NCI-H526 treated with DMSO at 0.1 percent for 48 hours (cell line): ENCODE measurements around the gene SYCP2L.

Experiments used
- DNase-seq: peaks from one replicate; lab custom pipeline; 2025; lab: John Stamatoyannopoulos, UW

SYCP2L gene

GRCh38 chr6:11008821-11009220, 122.0 kb downstream of the SYCP2L start:
- DNase-seq: no peak

GRCh38 chr6:11009353-11009752, 122.5 kb downstream of the SYCP2L start:
- DNase-seq: no peak

- no peak for DNase-seq
Observed at GRCh38 chr6:11011787-11012234, 125.0 kb downstream of the SYCP2L start.

- DNase-seq: no peak
Observed at GRCh38 chr6:11012295-11012754, 125.5 kb downstream of the SYCP2L start.

- no peak for DNase-seq
Observed at GRCh38 chr6:11012976-11013720, 126.3 kb downstream of the SYCP2L start.

DNA sequence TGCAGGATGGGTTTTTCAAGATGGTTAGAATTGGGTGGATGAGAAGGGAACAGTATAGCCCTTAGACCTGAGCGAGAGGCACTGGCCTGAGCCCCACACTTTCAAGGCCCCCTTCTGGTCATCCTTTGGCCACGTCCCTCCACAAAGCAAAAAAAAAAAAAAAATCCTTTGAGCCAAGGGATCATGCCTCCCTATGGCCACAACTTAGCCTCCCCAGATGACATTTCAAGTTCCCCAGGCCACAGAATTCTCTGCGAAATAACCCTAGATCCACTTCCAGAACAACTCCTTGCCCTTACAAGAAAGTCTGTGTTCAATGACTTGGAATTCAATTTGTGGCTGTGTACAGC, 126.8 kb downstream of the SYCP2L start:
- DNase-seq: no peak

DNA sequence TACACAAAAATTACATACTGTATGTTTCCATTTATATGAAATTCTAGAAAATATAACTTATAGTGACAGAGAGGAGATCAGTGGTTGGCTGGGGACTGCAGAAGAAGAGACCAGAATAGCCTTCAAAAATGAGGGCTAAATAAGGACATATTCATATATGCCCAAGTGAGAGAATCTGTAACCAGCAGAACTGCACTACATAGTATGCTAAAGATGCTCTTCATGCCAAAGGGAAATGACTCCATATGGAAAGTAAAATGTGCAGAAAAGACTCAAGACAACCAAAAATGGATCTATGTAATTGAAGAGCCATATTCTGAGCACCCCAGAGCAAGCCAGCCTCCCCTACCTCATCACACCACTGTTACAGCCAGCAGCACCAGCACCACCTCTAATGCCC, 128.2 kb downstream of the SYCP2L start:
- DNase-seq: no peak

GRCh38 chr6:11016452-11016851, 129.6 kb downstream of the SYCP2L start:
- no peak for DNase-seq

DNA sequence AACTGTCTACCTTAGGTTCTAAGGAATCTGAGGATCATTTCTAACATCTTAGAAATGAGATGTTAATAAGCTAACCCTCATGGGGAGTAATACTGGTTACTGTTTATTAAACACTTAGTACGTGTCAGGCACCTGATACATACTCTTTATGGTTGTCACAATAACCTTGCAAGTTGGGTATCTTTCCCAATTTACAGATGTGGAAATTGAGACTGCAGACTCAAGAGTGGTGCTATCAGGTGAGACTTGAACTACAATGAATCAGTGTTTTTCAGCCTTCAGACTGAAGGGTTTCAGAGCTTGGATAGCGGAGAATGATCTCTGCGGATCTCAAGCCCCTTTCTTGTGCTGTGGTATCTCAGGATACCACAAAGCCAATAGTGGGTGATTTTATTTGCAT, 130.2 kb downstream of the SYCP2L start:
- no peak for DNase-seq

- DNase-seq: no peak
Observed at GRCh38 chr6:11018225-11018624, 131.4 kb downstream of the SYCP2L start.

DNA sequence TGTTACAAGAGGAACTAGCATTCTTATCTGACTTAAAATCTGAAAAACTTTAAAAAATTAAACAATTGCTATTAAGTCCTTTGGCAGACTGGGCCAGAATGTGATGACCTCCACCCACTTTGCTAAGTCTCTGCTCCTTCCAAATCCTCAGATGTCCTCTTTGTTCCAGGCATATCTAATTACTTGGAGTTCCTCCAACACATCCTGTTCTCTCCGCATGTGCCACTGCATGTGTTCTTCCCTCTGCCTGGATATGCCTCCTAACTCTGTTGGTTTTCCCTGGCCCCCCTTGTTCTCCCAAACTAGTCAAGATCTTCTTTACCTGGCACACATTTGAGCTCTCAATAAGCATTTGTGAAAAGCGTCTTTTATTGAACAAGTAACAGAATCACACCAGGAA, 134.2 kb downstream of the SYCP2L start:
- no peak for DNase-seq

- no peak for DNase-seq
Observed at GRCh38 chr6:11021714-11022113, 134.9 kb downstream of the SYCP2L start.

GRCh38 chr6:11023032-11023431, 136.2 kb downstream of the SYCP2L start:
- DNase-seq: no peak
